ENCODE measurements around the gene ARHGAP22. TPM values are rescaled to one million over a fixed set of nuclear protein-coding genes. Genes with fewer than 3 reads are reported as not detected.
A peak's percentile ranks its signal among the peaks of the same experiment; 100 is the strongest.

Gene ARHGAP22
- total and polyA plus RNA-seq, 2 of the 4 experiments (the other 2 are of a cell fraction): 28.3 to 30.2 TPM

DNA sequence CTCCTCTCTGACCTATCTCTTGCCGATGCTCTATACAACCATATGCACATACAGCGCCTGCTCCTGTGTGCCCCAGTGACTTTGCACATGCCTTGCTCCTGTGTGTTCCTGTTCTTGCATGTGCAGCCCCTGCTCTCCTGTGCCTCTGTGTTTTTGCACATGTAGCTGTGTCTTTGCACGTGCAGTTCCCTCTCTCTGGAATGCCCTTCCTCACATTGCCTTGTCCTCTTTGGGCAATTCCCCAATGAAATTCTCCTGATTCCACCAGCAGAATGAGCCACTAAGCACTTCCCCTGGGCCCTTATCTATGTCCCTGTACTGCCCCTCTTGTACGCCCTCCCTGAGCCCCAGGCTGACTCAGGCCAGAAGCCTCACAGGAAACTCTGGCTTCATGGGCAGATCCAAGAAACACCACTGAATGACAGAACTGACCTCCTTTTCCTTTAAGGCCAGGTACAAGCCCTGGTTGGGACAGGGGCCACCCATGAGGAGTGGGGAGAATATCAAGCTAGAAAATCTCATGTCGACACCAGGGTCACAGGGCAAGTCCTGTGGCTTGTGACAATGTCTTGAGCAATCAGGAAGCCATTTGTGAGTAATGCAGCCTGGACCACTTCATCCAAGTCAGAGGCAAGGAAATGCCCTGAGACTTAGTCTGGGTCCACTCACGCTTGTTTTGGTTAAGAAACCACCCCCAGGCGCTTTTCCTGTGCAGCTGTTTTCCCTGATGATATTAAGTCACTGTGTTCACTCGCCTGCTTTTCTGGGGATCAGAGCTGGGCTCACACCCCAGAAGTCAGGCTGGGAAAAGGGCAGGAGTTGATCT, 1.9 kb upstream of the ARHGAP22 start:
- H4K91ac ChIP-seq (ENCODE audit: insufficient read depth, low read depth, low read length): peak overlapping the region; percentile 90
- H2BK20ac ChIP-seq (ENCODE audit: low read depth, low read length): peak overlapping the region; percentile 98
- ATAC-seq (ENCODE audit: low read depth) (peak; percentile 63), DNase-seq (peak; percentile 99)
- peaks cover 7% of the 10 kb centered on the region; the same call in 1 of the 2 replicates for H4K20me1 ChIP-seq (ENCODE audit: insufficient read depth, low read length)
- peak overlapping the region; percentile 93 for H2AK9ac ChIP-seq (replicated peaks; ENCODE audit: low read depth, low read length, poor library complexity)
- peak overlapping the region; percentile 97 for H3K4ac ChIP-seq (ENCODE audit: low read depth, low read length)
- no TSS peak for BruUV-seq (replicated peaks)
- WGBS, 2 experiments (ENCODE audit: extremely low coverage in 2 of 2, insufficient read length in 1 of 2): 94% methylated on average over 2 of the region's 8 CpGs; no CpG with 5 or more reads in 1 of the 2 experiments
- no peak overlapping the region for H3K4me3 ChIP-seq (ENCODE audit: insufficient read depth, low read depth, low read length)
- H3K4me1 ChIP-seq (ENCODE audit: control insufficient read depth, insufficient read depth, low read length): peaks cover 38% of the 10 kb centered on the region
- peak overlapping the region; percentile 96 for H3K23ac ChIP-seq (ENCODE audit: low read depth, low read length)
- peak overlapping the region; percentile 100 for H2AK5ac ChIP-seq (ENCODE audit: low read depth, low read length)
- H3K9me1 ChIP-seq (ENCODE audit: insufficient read depth, low read length): peaks cover 46% of the 10 kb centered on the region
- H3K9ac ChIP-seq (ENCODE audit: low read depth, low read length): peak overlapping the region; percentile 46; the same call in 1 of the 2 replicates
- H3K4me2 ChIP-seq (ENCODE audit: low read depth, low read length): peak overlapping the region; percentile 61
- dilution Hi-C loops (cut with HindIII; ENCODE audit: low sequenced_read_pairs, unreplicated experiment) (no loop called here), intact Hi-C loops (cut with micrococcal nuclease) (loop anchor here (2.0 to 10.0 kb wide), 3 partner anchors 50 to 244 kb away; no protein-coding TSS in a partner anchor), in situ Hi-C loops (cut with MboI; ENCODE audit: low sequenced_read_pairs) (no loop called here)
- H3K27me3 ChIP-seq (ENCODE audit: control insufficient read depth, insufficient read depth, low read length): no peaks in the 10 kb centered on the region
- no peaks in the 10 kb centered on the region for H3K9me3 ChIP-seq (ENCODE audit: control insufficient read depth, insufficient read depth, low read length)
- ChIA-PET POLR2A (ENCODE audit: unreplicated experiment) (interaction anchor here (0.8 kb wide), 1 partner anchor 13 kb away, joined by 4 read pairs; no protein-coding TSS in a partner anchor), CTCF (interaction anchor here (0.5 to 5.4 kb wide), 8 partner anchors 9 to 473 kb away, joined by 3 to 48 read pairs (median 4); no protein-coding TSS in a partner anchor)
- peak overlapping the region; percentile 90 for H2BK15ac ChIP-seq (ENCODE audit: low read depth, low read length)
- H3K56ac ChIP-seq (ENCODE audit: extremely low read depth, insufficient read depth, low read length): peak overlapping the region; percentile 90
- H3K14ac ChIP-seq (replicated peaks; ENCODE audit: low read depth, low read length): peak overlapping the region; percentile 93
- H4K5ac ChIP-seq (ENCODE audit: low read depth, low read length): peak overlapping the region; percentile 56; the same call in 1 of the 2 replicates
- peak overlapping the region; percentile 89 for H3K18ac ChIP-seq (ENCODE audit: low read depth, low read length)
- H2AFZ ChIP-seq (replicated peaks; ENCODE audit: low read length, poor library complexity): peak overlapping the region; percentile 74
- peak overlapping the region; percentile 62 to 93 for H4K8ac ChIP-seq (ENCODE audit: low read depth in 2 of 2, low read length in 2 of 2)
- peak overlapping the region; percentile 97 for H2BK120ac ChIP-seq (ENCODE audit: low read depth, low read length)
- H3K36me3 ChIP-seq (ENCODE audit: control insufficient read depth, insufficient read depth, low read length): no peaks in the 10 kb centered on the region; the same call in 1 of the 2 replicates
- H2BK5ac ChIP-seq (ENCODE audit: low read depth, low read length, poor library complexity, severe bottlenecking): peak overlapping the region; percentile 97
- peak overlapping the region; percentile 89 for H3K27ac ChIP-seq (ENCODE audit: insufficient read depth, low read length)
- H3K79me1 ChIP-seq (ENCODE audit: low read depth in 1 of 2, low read length in 2 of 2): peaks cover 4 to 70% of the 10 kb centered on the region in 2 experiments; a peak in 3 of 4 replicates
- TF ChIP-seq POLR2A (IDR thresholded peaks at IDR 0.05; ENCODE audit: low read depth, low read length): peak; percentile 40; the same call in 1 of the 2 replicates
- no peak for TF ChIP-seq SMC3 (IDR thresholded peaks at IDR 0.05; ENCODE audit: low read depth, low read length)
- TF ChIP-seq, protein P1, sequence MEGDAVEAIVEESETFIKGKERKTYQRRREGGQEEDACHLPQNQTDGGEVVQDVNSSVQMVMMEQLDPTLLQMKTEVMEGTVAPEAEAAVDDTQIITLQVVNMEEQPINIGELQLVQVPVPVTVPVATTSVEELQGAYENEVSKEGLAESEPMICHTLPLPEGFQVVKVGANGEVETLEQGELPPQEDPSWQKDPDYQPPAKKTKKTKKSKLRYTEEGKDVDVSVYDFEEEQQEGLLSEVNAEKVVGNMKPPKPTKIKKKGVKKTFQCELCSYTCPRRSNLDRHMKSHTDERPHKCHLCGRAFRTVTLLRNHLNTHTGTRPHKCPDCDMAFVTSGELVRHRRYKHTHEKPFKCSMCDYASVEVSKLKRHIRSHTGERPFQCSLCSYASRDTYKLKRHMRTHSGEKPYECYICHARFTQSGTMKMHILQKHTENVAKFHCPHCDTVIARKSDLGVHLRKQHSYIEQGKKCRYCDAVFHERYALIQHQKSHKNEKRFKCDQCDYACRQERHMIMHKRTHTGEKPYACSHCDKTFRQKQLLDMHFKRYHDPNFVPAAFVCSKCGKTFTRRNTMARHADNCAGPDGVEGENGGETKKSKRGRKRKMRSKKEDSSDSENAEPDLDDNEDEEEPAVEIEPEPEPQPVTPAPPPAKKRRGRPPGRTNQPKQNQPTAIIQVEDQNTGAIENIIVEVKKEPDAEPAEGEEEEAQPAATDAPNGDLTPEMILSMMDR (conservative IDR thresholded peaks at IDR 0.05; ENCODE audit: low read depth, low read length): no peak
- TF ChIP-seq BHLHE40 (IDR thresholded peaks at IDR 0.05; ENCODE audit: low read depth, low read length): peak; percentile 82
- no peak for TF ChIP-seq NFE2L2 (IDR thresholded peaks at IDR 0.05; ENCODE audit: low read depth, low read length)
- no peak for TF ChIP-seq MAFK (IDR thresholded peaks at IDR 0.05; ENCODE audit: low read depth, low read length)
- peak; percentile 56; the same call in 1 of the 2 replicates for TF ChIP-seq MAZ (IDR thresholded peaks at IDR 0.05; ENCODE audit: borderline replicate concordance, low read depth, low read length)
- TF ChIP-seq FOS (IDR thresholded peaks at IDR 0.05; ENCODE audit: low read depth, low read length): peak; percentile 92
- 0 out of 2 replicates have a peak, but pooled peaks have one; percentile 16 for TF ChIP-seq MXI1 (IDR thresholded peaks at IDR 0.05; ENCODE audit: borderline replicate concordance, low read depth, low read length)
- no peak for TF ChIP-seq RFX5 (IDR thresholded peaks at IDR 0.05; ENCODE audit: low read depth, low read length)
- TF ChIP-seq, protein P2, sequence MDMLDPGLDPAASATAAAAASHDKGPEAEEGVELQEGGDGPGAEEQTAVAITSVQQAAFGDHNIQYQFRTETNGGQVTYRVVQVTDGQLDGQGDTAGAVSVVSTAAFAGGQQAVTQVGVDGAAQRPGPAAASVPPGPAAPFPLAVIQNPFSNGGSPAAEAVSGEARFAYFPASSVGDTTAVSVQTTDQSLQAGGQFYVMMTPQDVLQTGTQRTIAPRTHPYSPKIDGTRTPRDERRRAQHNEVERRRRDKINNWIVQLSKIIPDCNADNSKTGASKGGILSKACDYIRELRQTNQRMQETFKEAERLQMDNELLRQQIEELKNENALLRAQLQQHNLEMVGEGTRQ (IDR thresholded peaks at IDR 0.05; ENCODE audit: low read depth, low read length): no peak
- peak; percentile 99 for TF ChIP-seq CEBPB (IDR thresholded peaks at IDR 0.05; ENCODE audit: low read depth, low read length)
- TF ChIP-seq, protein P3, sequence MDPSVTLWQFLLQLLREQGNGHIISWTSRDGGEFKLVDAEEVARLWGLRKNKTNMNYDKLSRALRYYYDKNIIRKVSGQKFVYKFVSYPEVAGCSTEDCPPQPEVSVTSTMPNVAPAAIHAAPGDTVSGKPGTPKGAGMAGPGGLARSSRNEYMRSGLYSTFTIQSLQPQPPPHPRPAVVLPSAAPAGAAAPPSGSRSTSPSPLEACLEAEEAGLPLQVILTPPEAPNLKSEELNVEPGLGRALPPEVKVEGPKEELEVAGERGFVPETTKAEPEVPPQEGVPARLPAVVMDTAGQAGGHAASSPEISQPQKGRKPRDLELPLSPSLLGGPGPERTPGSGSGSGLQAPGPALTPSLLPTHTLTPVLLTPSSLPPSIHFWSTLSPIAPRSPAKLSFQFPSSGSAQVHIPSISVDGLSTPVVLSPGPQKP (IDR thresholded peaks at IDR 0.05; ENCODE audit: borderline replicate concordance, low read depth, low read length): no peak

Data from IMR-90 (cell line).